HG03103 (cell line): ENCODE measurements around the gene SH3BGRL3.
"Not testable (repeated sequence)": the region's sequence is repeated elsewhere in the genome, so short reads cannot be mapped to it uniquely, and the experiment has no call there.

Source experiments
- ATAC-seq: cut with Tn5 transposase; IDR thresholded peaks from one replicate; pipeline ENCODE4 v1.9.1; 2021; ENCODE audit warnings: low read depth; ENCODE audit not compliant: unreplicated experiment

SH3BGRL3 gene

DNA sequence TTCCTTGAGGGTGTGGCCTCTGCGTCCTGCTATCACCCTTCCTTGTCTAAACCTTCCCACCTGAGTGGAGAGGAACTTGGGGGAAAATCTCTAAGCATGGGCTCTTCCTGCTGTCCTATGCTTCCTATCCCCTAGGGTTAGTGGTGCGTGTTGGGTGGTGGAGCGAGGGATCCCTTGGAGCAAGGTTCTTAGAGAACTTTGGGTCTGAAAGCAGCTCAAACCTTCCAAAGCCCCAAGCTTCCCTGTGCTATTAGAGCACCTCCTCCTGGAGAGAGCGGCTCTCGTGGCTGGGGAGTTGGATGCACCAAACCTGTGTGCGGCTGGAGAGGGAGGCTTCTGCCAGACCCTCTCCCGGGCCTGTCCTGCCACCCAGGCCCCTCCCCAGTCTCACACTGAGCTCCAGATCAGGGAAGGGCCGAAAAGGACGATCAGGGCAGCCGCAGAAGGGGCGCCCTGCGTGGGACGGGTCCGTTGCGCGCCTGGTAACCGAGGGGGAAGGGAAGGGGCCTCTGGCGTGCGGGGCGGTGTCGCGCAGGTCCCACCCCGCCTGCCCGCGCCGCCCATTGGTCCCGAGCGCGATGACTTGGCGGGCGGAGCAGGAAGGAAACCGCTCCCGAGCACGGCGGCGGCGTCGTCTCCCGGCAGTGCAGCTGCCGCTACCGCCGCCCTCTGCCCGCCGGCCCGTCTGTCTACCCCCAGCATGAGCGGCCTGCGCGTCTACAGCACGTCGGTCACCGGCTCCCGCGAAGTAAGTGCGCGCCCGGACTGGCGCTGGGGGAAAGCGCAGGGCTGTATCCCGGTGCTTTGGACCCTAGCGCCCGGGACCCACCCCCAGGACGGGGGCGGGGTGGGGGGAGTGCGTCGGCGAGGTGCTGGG, at the start of gene SH3BGRL3:
SH3BGRL3 (plus strand) TSS at position 631 of the 877 bp plus-strand sequence; CDS start at position 701, 70 bp downstream.
- ATAC-seq = peak; percentile 64

DNA sequence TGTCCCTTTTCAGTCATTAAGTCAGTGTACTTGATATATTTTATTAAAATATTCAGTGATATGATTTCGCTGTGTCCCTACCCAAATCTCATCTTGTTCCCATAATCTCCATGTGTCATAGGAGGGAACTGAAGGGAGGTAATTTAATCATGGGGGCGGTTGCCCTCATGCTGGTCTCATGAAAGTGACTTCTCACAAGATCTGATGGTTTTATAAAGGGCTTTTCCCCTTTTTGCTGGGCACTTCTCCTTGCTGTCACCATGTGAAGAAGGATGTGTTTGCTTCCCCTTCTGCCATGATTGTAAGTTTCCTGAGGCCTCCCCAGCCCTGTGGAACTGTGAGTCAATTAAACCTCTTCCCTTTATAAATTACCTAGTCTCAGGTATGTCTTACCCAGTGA, 49.2 kb upstream of the SH3BGRL3 start:
- not testable (repeated sequence) for ATAC-seq

DNA sequence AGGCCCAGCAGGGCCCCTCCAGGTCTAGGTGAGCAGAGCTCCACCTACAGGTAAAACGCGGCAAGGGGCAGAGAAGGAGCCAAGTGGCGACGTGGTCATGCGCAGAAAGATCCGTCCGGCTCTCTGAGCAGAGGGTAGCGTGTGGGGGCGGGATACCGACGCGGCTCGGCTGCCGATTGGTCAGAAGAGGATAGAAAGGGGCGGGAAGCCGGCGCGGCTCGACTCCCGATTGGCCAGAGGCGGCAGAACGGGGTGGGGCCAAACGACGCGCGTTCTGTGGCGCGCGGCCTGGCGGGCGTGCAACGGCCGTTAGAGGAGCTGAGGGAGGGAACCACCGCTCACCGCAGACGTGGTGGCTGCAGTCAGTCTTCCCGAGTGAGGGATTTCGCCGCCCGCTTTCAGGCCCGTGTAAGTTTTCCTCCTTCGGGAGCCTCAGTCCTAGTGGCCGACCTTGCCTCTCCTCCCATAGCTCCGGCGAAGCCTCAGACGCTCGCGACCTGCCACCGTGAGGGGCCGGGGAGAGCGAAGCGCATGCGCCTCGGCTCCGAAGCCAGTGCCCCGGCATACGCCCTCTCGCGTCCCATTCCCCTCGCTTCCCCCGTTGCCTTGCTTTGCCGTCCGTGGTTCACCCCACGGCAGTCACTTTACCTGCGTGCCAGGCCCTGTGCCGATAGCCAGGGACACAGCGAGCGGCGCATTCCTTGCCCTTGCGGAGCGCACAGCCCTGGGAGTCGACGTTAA, 45.8 kb upstream of the SH3BGRL3 start, which contains the start of gene CEP85:
CEP85 (plus strand) TSS at position 298 of the 741 bp plus-strand sequence. CDS start 5,584 bp downstream, outside the sequence.
- ATAC-seq = peak; percentile 85

DNA sequence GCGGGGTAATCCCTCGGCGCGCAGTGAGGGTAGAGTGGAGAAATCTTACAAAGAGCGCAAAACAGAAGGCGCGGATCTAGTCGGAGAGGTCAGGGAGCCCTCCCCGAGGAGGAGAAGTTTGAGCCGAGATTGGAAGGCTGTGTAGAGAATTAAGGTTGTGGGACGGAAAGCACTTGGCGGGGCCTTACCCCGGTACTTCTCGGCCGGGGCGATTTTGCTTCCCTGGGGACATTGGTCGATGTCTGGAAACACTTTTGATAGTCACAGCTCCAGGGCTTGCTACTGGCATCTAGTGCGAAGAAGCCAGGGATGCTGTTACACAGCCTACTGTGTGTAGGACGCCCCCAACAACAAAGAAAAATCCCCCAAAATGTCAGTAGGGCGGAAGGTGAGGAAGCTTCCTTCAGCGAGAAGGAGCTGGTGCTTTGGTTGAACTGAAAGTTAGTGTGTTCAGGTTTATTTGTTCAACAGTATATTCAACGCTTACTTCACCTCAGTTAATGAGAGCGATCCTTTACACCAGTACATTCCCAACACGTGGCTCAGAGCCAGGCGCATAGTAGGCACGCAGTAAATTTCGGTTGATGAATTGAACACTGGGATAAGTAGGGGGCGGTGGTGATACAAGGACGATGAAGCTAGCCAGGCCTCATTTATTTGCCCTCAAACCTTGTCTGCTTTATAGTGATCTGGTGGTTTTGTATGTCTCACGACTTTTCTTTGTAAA, 45.1 kb upstream of the SH3BGRL3 start:
- ATAC-seq = peak; percentile 3

DNA sequence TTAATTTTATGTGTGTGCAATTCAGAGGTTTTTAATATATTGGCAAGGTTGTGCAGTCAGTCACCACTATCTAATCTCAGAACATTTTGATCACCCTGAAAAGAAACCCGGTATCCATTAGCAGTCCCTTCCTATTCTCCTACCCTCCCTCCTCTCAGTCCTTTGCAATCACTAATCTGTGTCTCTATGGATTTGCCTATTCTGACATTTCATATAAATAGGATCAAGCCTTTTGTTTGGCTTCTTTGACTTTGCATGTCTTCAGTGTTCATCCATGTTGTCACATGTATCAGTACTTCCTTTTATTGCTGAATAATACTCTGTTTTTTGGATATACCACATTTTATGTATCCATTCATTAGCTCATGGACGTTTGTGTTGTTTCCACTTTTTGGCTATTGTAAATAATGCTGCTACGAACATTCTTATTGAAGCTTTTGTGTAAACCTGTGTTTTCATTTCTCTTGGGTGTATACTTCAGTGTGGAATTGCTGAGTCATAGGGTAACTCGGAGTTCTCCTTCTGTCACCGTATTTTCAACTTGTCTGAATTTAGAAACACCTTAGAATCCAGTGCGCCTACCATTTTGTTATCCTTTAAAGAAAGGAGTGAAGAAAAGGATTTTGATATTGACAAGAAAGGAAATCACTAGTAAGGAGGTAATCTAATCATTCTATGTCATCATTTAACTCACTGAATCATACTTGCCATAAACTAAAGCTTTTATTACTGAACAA, 42.5 kb upstream of the SH3BGRL3 start:
- ATAC-seq = no peak

DNA sequence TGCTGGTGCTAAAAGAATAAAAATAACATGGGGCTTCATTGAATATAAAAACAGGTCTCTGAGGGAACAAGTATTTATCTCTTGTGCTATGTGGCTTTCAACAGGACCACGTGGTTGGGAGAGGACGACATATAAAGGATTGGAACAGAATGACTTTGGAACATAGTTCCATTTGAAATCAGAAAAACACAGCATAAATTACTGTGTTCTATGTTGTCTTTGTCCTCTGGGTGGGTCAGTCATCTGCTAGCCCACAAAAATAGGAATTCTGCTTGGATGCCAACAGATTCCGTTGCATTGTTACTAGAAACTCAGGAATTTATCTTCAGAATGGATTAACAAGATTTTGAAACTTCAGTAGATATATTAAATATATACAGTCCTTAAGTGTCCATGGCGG, 40.0 kb upstream of the SH3BGRL3 start:
- ATAC-seq = no peak

DNA sequence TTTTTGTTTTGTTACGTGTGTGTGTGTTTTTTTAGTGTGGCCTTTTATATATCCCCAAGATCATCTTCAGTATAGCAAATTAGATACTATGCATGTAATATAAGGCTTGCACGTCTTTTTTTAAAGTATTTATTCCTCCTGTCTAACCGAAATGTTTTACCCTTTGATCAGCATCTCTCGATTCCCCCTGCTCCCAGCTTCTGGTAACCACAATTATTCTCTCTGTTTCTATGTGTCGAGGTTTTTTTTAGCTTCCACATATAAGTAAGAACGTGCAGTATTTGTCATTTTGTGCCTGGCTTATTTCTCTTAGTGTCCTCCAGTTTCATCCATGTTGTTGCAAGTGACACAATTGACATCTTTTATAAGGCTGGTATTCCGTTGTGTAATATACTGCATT, 27.2 kb upstream of the SH3BGRL3 start:
- ATAC-seq = no peak

DNA sequence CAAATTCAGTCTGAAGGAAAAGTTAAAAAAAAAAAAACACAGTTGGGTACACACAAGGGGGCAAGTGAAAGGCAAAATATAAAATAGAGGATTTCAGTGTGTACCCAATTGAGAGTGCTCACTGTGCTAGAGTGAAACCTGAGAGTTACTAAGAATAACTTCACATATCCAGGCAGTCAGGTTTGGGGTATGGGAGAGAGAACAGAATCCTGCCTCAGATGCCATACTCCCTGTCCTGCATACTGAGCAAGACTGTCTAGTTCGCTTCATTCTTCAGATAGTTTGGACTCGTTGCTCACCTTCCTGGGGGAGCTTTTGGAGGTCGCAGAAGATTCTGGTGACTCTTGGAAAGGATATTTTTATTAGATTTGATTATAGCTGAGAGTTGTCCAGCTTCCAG, 25.5 kb upstream of the SH3BGRL3 start:
- ATAC-seq = no peak

DNA sequence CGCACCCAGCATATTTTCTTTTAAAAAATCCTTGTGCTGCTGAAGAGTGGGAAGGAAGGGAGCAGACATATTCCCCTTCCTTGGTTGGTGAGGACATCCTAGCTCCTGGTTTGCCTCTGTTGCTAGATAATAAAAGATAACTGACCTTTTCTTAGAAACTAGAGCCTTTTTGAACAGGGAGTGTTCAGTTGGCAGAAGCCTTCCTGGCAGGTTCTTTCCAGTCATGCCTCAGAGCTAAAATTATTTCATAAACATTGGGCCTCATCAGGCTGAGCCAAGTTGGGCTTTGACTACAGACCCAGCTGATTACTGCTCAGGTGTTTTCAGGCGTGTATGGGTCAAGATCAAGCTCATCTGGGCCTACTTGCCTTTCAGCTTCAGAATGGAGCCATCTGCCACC, 22.7 kb upstream of the SH3BGRL3 start:
- no peak for ATAC-seq

DNA sequence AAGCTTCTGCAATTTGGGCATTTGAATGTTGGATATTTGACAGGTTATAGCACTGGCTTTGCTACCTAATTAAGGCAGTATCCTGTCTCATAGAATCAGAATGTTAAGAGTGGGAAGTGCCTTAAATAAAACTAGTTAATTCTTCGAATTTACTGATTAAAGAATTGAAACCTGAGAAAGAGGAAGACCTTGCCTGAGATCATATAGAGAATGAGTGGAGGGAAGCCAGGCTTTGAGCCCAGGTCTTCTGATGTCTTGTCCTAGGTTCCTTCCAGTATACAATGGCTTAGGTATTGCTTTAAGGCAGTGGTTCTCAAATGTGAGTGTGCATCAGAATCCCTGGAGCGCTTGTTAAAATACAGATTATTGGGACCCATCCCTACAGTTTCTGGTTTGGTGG, 20.9 kb upstream of the SH3BGRL3 start:
- no peak for ATAC-seq

DNA sequence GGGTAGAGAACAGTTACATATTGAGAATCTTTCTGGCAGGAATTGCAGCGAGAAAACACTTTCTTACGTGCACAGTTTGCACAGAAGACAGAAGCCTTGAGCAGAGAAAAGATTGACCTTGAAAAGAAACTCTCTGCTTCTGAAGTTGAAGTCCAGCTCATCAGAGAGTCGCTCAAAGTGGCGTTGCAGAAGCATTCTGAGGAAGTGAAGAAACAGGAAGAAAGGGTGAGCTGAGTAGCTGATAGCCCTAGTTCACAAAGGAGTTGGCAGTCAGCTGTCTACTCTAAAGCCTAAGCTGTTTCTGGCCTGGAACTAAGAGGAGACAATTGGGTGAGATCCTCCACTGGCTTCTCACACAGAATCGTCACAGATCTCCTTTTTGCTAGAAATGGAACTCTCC, 20.3 kb upstream of the SH3BGRL3 start:
- ATAC-seq = no peak

DNA sequence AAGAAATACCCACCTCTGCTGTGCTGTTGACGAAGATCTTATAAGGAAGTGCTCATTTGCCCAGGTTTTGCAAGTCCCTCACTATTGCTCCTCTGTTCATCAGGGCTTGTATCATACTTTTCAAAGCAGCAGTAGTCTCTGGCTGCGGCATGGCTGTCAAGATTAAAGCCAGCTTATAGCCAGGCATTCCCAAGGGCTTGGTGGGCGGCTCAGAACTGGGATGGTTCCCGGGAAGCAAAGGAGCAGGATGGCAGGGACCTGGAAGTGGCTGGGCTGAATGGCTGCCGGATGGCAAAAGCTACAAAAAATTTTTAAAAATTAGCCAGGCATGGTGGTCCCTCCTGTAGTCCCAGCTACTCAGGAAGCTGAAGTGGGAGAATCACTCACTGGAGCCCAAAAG, 16.7 kb upstream of the SH3BGRL3 start:
- no peak for ATAC-seq

DNA sequence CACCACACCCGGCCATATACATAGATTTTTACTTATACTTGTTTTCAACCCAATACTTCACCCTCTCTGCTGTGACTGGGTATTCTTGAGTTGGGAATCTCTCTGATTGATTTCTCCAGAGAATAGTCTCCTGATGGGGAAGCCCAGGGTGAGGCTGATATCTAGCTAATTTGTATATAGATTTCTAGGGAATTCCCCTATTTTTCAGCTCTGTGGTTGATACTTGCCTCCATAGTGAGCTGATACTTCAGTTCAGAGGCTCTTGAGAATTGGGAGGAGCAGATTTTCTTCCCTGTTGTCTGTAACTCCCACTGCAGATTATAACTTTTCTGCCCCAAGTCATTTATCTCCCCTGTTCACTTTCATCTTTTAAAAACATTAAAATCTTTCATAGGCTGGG, 14.5 kb upstream of the SH3BGRL3 start:
- no peak for ATAC-seq

DNA sequence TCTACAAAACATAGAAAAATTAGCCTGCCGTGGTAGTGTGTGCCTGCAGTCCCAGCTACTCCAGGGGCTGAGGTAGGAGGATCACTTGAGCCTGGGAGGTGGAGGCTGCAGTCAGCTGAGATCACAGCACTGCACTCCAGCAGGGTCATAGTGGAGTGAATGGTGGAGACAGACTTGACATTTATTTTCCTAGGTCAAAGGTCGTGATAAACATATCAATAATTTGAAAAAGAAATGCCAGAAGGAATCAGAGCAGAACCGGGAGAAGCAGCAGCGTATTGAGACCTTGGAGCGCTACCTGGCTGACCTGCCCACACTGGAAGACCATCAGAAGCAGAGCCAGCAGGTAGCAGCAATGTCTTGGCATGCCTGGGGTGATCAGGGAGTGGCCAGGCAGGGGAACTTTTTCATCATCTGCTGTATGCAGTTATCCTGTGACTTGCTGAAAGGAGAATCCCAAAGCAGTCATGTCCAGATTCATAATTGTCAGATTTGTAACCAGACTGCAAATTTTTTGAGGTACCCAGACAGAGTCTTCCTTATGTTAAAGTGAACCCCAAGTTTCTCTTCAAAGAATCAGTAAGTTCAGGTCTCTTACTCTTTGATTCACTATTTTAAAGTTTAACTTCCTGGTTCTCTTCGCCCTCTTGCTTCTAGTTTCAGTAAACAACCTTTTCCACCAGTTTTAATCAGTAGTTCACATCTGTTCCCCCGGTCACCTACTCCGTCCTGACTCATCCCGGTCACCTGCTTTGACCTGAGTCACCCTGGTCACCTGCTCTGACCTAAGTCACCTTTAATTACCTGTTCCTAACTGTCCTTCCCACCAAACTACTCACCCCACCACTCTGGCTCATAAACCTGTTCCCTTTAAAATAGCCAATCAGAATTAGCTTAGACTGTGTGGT, 11.3 kb upstream of the SH3BGRL3 start:
- ATAC-seq = no peak

DNA sequence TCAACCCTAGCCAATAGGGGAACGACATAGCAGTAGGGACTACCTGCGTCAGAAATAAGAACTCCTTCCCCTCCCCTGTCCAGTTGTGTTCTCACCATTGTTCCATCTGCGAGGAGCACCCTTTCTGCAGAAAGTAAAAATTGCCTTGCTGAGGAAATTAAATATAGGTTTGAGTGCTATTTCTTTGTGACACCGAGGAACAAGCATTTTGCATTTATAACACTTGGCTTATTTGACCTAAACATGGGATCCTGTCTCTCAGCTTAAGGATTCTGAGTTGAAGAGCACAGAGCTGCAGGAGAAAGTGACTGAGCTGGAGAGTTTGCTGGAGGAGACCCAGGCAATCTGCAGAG, 10.7 kb upstream of the SH3BGRL3 start:
- no peak for ATAC-seq

DNA sequence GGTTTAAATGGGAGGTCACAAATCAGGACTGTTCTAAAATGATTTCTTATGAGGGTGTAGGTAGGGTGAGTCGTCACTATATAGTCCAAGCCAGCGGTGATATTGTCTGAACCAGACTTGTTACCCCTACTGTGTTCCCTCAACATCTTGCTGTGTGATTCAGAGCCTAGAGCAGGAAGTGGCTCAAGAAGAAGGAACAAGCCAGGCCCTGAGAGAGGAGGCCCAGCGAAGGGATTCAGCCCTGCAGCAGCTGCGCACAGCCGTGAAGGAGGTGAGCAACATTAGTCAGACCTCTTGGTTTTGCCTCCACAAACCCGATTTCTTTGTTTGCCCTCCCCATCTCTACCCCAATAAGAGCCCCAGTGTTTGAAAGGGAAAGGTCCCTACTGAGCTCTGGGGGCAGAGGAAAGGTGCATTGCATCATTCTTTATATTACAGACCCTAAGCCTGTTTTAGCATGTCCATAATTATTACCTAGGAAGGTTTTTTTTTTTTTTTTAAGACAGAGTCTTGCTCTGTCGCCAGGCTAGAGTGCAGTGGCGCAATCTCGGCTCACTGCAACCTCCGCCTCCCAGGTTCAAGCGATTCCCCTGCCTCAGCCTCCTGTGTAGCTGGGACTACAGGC, 5.0 kb upstream of the SH3BGRL3 start:
- no peak for ATAC-seq

DNA sequence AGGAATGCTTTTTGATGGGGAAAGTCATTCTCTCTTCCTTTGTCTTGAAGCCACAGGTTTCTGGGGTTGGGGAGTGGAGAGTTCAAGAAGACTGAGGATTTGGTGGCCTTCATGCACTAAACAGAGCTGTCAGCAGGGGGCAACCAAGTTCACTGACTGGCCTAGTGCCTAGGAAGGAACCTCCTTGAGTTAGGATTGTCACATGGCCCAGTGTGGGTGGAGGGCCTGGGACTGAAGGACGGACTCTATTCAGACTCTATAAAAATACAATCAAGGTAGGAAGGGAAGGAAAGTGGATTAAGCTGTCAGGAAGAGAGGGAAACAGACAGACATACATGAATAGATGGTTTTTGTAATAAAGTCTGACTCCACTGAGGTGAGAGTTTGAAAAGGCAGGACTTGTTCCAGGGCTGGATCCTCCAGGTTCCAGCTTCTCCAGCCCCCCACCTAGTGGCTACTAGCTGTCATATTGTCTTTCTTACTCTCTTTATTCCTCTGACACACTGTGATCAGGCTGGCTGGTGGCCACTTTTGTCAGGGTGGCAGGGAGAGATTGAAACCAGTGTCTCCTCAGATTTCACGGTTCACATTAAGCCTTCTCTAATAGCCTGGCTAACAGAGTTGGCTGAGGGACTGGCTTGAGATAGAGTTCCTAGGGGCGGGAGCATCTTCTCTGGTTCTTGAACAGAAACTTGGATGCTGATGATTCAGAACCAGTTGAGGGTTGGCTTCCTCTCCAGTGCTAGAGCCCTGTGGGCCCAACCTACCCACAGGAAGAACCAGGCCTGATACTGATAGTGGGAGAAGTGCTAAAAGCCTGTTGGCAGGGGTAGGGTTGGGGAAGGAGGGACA, 4.1 kb upstream of the SH3BGRL3 start:
- ATAC-seq = no peak

DNA sequence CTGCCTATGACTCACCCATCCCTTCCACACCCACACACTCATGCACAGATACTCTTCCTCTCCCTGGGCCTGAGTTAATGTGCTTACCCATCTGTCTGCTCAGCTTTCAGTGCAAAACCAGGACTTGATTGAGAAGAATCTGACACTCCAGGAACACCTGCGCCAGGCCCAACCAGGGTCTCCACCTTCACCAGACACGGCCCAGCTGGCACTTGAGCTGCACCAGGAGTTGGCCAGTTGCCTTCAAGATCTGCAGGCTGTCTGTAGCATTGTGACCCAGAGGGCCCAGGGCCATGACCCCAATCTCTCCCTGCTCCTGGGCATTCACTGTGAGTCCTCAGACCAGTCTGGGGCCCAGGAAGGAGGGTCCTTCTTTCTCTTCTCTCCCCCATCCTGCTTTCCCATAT, 3.5 kb upstream of the SH3BGRL3 start:
- no peak for ATAC-seq
